ENCODE measurements around the gene AP2A1. TPM values are rescaled to one million over a fixed set of nuclear protein-coding genes. Genes with fewer than 3 reads are reported as not detected.
"Not testable (repeated sequence)": the region's sequence is repeated elsewhere in the genome, so short reads cannot be mapped to it uniquely, and the experiment has no call there.

AP2A1 gene
- polyA plus RNA-seq, result 6.5 TPM

DNA sequence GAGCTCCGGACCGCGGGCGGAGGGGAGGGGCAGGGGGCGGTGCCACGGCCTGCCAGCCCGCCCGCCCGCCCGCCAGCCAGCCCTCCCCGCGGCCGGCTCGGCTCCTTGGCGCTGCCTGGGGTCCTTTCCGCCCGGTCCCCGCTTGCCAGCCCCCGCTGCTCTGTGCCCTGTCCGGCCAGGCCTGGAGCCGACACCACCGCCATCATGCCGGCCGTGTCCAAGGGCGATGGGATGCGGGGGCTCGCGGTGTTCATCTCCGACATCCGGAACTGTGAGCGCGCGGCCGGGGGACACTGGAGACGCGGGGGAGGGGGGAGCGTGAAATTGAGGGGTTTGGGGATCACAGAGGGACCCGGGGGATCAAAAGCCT is at the start of gene AP2A1:
Gene AP2A1, plus strand, starts transcription at position 72 of the 370 bp plus-strand sequence. Its CDS starts 133 bp downstream, at position 205.
- H3K27me3 Mint-ChIP-seq, result no peaks in the 10 kb centered on the region

DNA sequence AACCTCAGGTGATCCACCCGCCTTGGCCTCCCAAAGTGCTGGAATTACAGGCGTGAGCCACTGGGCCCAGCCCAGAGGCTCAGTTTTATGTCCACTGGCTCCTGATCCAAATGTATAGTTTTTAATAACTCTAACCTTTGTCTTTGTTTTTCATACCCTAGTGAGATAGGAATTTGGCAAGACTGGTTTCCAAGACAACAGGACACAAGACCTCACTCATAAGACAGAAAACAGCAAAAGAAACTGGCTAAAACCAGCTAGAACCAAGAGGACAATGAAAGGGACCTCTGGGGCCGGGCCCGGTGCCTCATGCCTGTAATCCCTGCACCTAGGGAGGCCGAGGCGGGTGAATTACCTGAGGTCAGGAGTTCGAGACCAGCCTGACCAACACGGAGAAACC is 48.3 kb upstream of the AP2A1 start:
- no peak overlapping the region for H3K27ac Mint-ChIP-seq
- peaks cover 4% of the 10 kb centered on the region for H3K27me3 Mint-ChIP-seq
- H3K4me1 Mint-ChIP-seq, result peaks cover 8 to 13% (median 11%) of the 10 kb centered on the region in 3 donors
- H3K9me3 Mint-ChIP-seq, result no peaks in the 10 kb centered on the region
- peak overlapping the region in 3 of 4 donors; percentile 12 to 45 (median 28) for H3K4me3 Mint-ChIP-seq
- peaks cover 4% of the 10 kb centered on the region for H3K36me3 Mint-ChIP-seq

More for the DNA sequence above, at the start of gene AP2A1:
- Mint-ChIP-seq H3K9me3 (no peaks in the 10 kb centered on the region), H3K36me3 (no peaks in the 10 kb centered on the region), H3K27ac (peak within 1 kb of the TSS; percentile 50 to 96 (median 84)), H3K4me1 (peaks cover 4 to 27% (median 25%) of the 10 kb centered on the region in 3 donors), H3K4me3 (peak within 1 kb of the TSS; percentile 81 to 97 (median 91))

DNA sequence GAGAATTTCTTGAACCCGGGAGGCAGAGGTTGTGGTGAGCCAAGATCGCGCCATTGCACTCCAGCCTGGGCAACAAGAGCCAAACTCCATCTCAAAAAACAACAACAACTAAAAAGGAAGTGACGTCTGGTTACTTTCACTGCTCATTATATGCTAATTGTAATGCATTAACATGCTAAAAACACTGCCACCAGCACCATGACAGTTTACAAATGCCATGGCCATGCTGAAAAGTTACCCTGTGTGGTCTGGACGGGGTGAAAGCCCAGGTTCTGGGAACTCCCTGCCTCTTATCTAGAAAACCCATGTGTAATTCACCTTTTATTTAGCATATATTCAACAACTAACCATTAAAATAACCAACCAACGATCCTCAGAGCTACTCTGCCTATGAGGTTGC is 47.8 kb upstream of the AP2A1 start:
- H3K4me3 Mint-ChIP-seq, result peak overlapping the region in 2 of 4 donors; percentile 12 to 30
- peaks cover 4% of the 10 kb centered on the region for H3K27me3 Mint-ChIP-seq
- peaks cover 4% of the 10 kb centered on the region for H3K36me3 Mint-ChIP-seq
- H3K27ac Mint-ChIP-seq, result no peak overlapping the region
- no peaks in the 10 kb centered on the region for H3K9me3 Mint-ChIP-seq
- peaks cover 8 to 13% (median 11%) of the 10 kb centered on the region in 3 donors for H3K4me1 Mint-ChIP-seq

DNA sequence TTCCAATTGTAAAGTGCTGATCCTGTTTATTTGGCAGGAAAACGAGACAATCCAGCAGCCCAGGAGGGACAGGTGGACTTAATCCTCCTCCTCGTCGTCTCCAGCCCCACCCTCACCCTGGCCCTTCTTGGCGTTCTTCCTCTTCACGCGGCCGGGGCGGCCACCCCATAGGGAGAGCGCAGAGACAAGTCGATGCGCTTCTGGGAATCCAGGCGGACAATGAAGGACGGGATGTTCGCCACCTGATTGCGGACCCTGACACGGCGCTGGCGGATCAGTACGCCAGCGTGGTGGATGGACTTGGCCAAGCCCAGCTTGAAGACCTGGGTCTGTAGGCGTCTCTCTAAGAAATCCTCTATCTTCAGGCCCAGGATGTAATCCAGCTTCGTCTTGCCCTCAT is 47.4 kb upstream of the AP2A1 start:
- peak overlapping the region in 1 of 3 donors; percentile 48 for H3K27ac Mint-ChIP-seq
- not testable (repeated sequence) for H3K36me3 Mint-ChIP-seq, H3K9me3 Mint-ChIP-seq, H3K27me3 Mint-ChIP-seq
- peak overlapping the region in 1 of 4 donors; percentile 12 for H3K4me3 Mint-ChIP-seq
- peaks cover 8 to 13% (median 11%) of the 10 kb centered on the region in 3 donors for H3K4me1 Mint-ChIP-seq

DNA sequence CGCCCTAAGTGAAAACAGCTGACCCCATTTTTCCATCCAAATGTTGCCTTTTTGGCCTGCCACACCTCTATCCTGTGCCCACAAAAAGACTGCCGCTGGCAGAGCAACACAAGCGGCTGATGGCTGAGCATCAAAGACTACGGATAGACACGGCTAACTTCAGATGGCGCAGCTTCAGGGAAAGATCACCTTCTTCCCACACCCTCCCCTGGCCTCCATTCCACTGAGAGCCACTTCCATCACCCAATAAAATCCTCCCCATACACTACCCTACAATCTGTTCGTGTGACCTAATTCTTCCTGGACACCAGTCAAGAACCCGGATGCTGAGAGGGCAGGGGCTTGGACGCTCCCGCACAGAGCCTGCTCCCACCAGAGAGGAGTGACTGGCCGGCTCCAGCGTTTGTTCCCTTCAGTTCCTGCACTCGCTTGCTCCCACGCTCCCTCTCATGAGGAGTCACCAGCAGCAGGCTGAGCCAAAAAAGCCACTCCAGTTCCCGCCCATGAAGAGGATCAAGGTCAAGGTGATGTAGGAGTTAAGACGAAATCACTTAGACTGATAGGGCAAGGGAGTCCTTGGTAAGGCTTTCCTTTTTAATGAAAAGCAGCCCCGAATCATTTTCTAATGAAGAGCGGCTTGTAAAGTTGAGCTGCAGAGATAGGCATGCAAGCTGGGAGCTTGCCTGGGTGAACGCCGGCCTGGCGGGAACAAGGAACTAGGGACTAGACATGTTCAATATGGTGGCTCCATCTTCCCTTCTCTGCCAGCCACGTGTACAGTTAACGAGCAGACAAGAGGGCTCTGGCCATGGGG is 39.4 kb upstream of the AP2A1 start:
- peaks cover 3% of the 10 kb centered on the region in 3 donors for H3K4me1 Mint-ChIP-seq
- peaks cover 0 to 2% (median 0%) of the 10 kb centered on the region in 3 donors for H3K9me3 Mint-ChIP-seq
- H3K27ac Mint-ChIP-seq, result no peak overlapping the region
- peaks cover 4% of the 10 kb centered on the region for H3K36me3 Mint-ChIP-seq
- H3K4me3 Mint-ChIP-seq, result no peak overlapping the region
- H3K27me3 Mint-ChIP-seq, result peaks cover 6% of the 10 kb centered on the region

DNA sequence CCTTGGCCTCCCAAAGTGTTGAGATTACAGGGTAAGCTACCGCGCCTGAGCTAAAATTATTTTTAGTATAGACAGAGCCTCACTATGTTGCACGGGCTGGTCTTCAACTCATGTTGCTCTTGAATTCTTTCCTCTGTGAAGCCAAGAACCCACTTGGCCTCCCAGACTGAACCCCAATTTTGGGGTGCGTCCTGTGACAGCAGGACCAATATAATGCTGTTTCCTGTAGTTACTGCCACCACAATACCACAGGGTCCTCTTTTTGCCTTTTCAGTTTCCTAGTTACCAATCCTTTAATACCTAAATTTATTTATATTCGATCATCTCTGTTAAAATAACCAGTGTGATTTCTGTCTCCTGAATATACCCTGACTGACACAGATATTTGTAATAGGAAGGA is 36.6 kb upstream of the AP2A1 start:
- Mint-ChIP-seq H3K4me1 (peaks cover 3% of the 10 kb centered on the region in 3 donors), H3K27ac (no peak overlapping the region), H3K4me3 (peak overlapping the region in 1 of 4 donors; percentile 21), H3K27me3 (peaks cover 2% of the 10 kb centered on the region), H3K9me3 (no peaks in the 10 kb centered on the region), H3K36me3 (no peaks in the 10 kb centered on the region)

DNA sequence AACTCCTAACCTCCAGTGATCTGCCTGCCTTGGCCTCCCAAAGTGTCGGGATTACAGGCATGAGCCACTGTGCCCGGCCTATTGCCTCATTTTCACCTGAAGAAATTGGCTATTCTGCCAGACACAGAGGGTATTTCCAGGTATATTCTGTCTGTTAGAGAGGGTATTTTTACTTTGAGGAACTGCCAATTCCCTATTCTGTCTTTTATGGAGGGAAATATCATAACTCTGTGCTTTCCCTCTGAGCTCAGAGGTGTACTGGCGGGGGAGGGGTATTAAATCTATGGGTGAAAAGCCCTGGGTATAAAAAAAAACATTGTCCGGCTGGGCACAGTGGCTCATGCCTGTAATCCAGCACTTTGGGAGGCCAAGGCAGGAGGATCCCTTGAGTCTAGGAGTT is 28.5 kb upstream of the AP2A1 start:
- Mint-ChIP-seq H3K9me3 (peaks cover 0 to 1% (median 0%) of the 10 kb centered on the region in 3 donors), H3K27ac (no peak overlapping the region), H3K36me3 (peaks cover 1% of the 10 kb centered on the region), H3K4me1 (peaks cover 0 to 2% (median 0%) of the 10 kb centered on the region in 3 donors), H3K27me3 (no peaks in the 10 kb centered on the region), H3K4me3 (no peak overlapping the region)

DNA sequence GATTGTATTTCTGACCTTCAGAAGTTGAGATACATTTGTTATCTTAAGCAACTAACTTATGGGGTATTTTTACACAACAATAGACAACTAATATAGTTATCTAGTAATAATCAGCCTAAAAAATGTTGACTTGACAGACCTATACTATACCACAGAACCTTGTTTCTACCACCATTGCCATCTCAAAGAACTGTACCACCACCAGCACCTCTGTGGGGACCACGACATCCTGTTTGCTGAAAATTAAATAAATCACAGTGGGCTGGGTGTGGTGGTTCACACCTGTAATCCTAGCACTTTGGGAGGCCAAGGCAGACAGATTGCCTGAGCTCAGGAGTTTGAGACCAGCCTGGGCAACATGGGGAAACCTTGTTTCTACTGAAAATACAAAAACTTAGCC is 27.7 kb upstream of the AP2A1 start:
- H3K36me3 Mint-ChIP-seq, result peaks cover 1% of the 10 kb centered on the region
- H3K27ac Mint-ChIP-seq, result no peak overlapping the region
- no peak overlapping the region for H3K4me3 Mint-ChIP-seq
- peaks cover 0 to 2% (median 0%) of the 10 kb centered on the region in 3 donors for H3K4me1 Mint-ChIP-seq
- no peaks in the 10 kb centered on the region for H3K27me3 Mint-ChIP-seq
- peaks cover 0 to 1% (median 0%) of the 10 kb centered on the region in 3 donors for H3K9me3 Mint-ChIP-seq

DNA sequence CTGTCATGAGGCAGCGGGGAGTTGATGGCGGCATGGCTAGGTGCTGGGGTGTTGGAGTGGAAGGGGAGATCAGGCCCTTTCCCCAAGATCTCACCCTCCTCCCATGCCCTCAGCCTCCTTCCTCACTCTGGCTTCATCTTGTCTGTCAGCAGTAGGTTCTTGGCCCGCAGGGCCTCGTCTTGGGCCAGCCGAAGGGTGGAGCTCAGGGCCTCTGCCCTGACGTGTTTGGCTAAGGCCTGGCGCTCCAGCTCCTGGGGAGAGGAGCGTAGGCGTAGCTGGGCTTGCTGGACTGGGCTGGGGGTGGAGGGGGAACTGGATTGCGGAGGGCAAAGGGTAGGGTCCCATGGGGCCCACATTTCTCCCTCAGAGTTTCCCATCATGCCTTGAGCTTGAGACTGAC is 26.9 kb upstream of the AP2A1 start:
- Mint-ChIP-seq H3K4me3 (no peak overlapping the region), H3K27ac (no peak overlapping the region)

DNA sequence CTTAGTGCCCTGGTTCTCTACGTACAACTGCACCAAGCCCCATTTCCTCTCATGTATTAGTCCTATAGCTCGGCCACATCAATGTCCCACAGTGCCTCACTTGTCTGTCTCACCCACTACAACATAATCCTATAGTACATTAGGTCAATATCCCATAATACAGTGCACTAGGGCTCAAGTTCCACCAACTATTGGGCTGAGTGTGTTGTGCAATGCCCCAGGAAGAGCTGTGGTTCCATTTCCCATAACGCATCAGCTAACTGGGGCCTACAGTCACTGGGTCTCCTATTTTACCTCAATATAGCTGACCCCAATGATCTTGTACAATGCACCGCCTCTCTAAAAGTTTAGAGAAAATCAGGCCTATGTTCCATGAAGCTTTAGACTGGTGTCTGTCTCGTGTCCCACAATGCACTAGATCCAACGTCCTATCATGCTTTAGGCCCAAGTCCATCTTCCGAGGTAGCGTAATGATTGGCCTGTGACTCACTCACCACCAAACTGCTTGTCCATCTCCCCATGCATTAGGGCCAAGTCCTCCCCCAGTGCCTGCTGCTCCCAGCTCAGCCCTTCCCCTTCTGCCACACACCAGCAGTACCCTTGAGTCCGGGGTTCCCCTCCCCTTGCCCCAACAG is 25.5 kb upstream of the AP2A1 start:
- Mint-ChIP-seq H3K4me1 (peaks cover 0 to 2% (median 2%) of the 10 kb centered on the region in 3 donors), H3K36me3 (peaks cover 1% of the 10 kb centered on the region), H3K27ac (no peak overlapping the region), H3K9me3 (peaks cover 0 to 1% (median 0%) of the 10 kb centered on the region in 3 donors), H3K4me3 (no peak overlapping the region), H3K27me3 (no peaks in the 10 kb centered on the region)

More for the DNA sequence above, 26.9 kb upstream of the AP2A1 start:
- H3K27me3 Mint-ChIP-seq, result no peaks in the 10 kb centered on the region
- peaks cover 0 to 2% (median 0%) of the 10 kb centered on the region in 3 donors for H3K4me1 Mint-ChIP-seq
- peaks cover 1% of the 10 kb centered on the region for H3K36me3 Mint-ChIP-seq
- peaks cover 0 to 1% (median 0%) of the 10 kb centered on the region in 3 donors for H3K9me3 Mint-ChIP-seq

DNA sequence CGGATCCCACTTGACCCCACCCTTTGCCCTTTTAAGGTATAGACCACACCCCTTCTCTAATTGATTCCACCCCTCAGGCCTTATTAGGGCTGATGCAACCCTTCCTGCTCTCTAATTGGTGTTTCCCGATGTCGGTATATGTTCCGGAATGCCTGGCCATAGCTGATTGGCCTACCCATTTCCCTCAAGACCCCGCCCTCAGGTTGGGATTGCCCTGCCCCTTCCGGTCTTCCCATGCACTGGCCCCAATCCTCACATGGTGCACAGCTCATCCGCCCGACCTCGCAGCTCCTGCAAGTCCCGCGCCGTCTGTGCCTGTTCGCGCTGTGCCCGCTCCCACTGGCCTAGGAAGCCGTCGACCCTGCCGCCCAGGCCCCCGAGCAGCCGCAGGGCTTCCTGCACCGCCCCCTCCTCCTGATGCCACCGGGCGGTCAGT is 21.8 kb upstream of the AP2A1 start:
- H3K4me1 Mint-ChIP-seq, result peaks cover 0 to 5% (median 0%) of the 10 kb centered on the region in 3 donors
- peaks cover 4% of the 10 kb centered on the region for H3K27me3 Mint-ChIP-seq
- no peaks in the 10 kb centered on the region for H3K36me3 Mint-ChIP-seq
- peak overlapping the region in 1 of 4 donors; percentile 37 for H3K4me3 Mint-ChIP-seq
- peaks cover 0 to 1% (median 0%) of the 10 kb centered on the region in 3 donors for H3K9me3 Mint-ChIP-seq
- H3K27ac Mint-ChIP-seq, result no peak overlapping the region

DNA sequence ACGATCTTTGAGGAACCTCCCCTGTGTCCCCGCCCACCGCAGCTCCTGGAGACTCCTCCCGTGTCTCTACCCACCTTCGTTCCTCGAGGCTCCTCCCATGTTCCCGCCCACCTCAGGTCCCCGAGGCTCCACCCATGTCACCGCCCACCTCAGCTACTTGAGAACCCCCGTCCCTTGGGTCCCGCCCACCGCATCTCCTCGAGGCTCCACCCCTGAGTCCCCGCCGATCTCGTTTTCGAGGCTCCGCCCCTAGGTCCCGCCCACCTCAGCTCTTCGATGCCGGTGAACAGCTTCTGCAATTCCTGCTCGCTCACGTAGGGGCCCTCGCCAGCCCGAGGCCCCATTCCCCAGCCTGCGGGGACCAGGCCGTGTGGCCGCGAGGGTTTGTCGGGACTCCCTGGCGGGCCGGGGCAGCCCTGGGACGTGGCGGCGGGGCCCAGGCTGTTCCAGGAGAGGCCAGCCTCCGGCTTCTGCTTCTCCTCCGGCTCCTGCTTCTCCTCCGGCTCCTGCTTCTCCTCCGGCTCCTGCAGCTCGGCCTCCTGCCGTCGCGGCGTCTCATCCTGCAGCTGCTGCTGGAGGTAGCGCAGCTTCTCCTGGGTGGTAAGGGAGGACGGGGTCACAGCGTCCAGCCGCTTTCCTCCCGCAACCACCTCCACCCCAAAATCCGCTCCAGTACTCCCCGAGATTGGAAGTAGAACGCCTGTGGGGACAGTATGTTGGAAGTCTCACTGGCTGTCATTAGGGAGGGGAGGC is 20.4 kb upstream of the AP2A1 start:
- no peak overlapping the region for H3K27ac Mint-ChIP-seq
- no peak overlapping the region for H3K4me3 Mint-ChIP-seq
- no peaks in the 10 kb centered on the region for H3K9me3 Mint-ChIP-seq
- H3K4me1 Mint-ChIP-seq, result peaks cover 0 to 5% (median 0%) of the 10 kb centered on the region in 3 donors
- peaks cover 4% of the 10 kb centered on the region for H3K27me3 Mint-ChIP-seq
- H3K36me3 Mint-ChIP-seq, result no peaks in the 10 kb centered on the region

DNA sequence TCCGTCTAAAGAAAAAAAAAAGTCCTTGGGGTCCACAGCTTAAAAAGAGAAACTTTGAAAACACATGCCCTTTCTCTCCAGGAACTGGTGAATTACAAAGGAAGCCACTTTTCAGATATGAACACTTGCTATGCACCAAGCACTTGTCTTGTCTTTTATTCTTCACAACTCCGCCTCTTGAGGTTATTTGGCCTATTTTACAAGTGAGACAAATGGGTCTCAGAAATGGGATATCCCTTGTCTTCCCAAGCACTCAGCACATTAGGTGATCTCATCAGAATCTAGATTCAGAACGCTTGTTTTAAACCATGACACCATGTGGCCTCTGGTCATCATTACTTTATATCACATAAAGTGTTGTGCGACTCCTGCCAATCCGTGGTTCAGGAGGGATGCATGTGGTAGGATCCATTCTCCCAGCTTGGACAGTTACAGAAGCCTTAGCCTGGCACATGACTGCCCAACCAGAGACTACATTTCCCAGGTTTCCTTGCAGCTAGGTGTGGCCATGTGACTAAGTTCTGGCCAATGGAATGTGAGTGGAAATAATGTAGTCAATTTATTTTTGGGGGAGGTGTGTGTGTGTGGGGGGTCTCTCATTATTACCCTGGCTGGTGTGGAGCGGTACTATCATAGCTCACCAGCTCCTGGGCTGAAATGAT is 17.6 kb upstream of the AP2A1 start:
- no peaks in the 10 kb centered on the region for H3K36me3 Mint-ChIP-seq
- H3K4me1 Mint-ChIP-seq, result peaks cover 0 to 5% (median 0%) of the 10 kb centered on the region in 3 donors
- no peak overlapping the region for H3K4me3 Mint-ChIP-seq
- H3K9me3 Mint-ChIP-seq, result no peaks in the 10 kb centered on the region
- peaks cover 4% of the 10 kb centered on the region for H3K27me3 Mint-ChIP-seq
- H3K27ac Mint-ChIP-seq, result no peak overlapping the region

DNA sequence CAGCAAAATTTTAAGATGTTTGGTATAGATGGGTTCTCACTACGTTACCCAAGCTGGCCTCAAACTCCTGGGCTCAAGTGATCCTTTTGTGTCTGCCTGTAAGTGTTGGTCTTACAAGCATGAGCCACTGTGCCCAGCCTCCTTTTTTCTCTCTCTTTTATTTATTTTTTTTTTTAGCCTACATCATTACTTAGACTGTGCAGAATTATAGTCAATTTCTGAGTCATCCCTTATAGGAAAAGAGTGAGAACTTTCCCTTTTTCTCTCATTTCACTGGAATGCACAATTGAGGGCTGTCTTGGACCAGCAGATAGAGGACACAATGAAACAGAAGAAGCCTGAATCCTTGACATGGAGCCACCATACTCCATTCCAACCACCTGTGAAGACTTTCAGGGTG is 17.0 kb upstream of the AP2A1 start:
- Mint-ChIP-seq H3K36me3 (peaks cover 4% of the 10 kb centered on the region), H3K9me3 (peaks cover 0 to 2% (median 0%) of the 10 kb centered on the region in 3 donors), H3K4me3 (no peak overlapping the region), H3K27ac (no peak overlapping the region), H3K27me3 (peaks cover 4% of the 10 kb centered on the region), H3K4me1 (peaks cover 0 to 5% (median 0%) of the 10 kb centered on the region in 3 donors)

Data from IgD-negative memory B cell (primary cell).